A549 (cell line): Measurements from ENCODE around the gene ITGB8. TPM values are rescaled to one million over a fixed set of nuclear protein-coding genes. Genes with fewer than 3 reads are reported as not detected.

ENCODE experiments used
- ATAC-seq, 2 experiments: fragments of 200-7000 bp in 1 of 2; fragments of >200 bp in 1 of 2; cut with Nextera tagmentation in 1 of 2; cut with Tn5 transposase in 1 of 2; 3 replicates each; pipeline versions ENCODE4 v1.8.0 to v1.9.1; 2018 to 2020; ENCODE audit warnings: mild to moderate bottlenecking in 1 of 2, moderate library complexity in 1 of 2
- CTCF ChIA-PET: fragments of 300-600 bp; sonication (Branson Sonifier 250); formaldehyde crosslinking; extraction: SDS; loops from one replicate; lab custom pipeline; 2021; ENCODE audit warnings: antibody characterized with exemption, inconsistent platforms; lab: Yijun Ruan, JAX
- POLR2A ChIA-PET: fragments of 350-600 bp; formaldehyde crosslinking; extraction: SDS; loops from one replicate; lab custom pipeline; 2021; ENCODE audit warnings: antibody characterized with exemption, inconsistent platforms; lab: Yijun Ruan, JAX
- DNase-seq, 2 experiments: peaks; one replicate each; pipeline versions ENCODE4 v3.0.0 to v3.0.0-alpha.2; 2011 to 2016; ENCODE audit warnings: low read depth in 1 of 2, low spot score in 1 of 2
- FAIRE-seq: peaks from 2 replicates; lab custom pipeline; 2011; peaks lifted over from hg19 to GRCh38; lab: Jason Lieb, UNC
- H3K27ac ChIP-seq, 2 experiments: fragments of >200 bp; sonication (Bioruptor Twin); formaldehyde crosslinking; 3 replicates each; pipeline ENCODE4 v1.5.1; 2016 to 2017
- H3K4me1 ChIP-seq: fragments of >200 bp; sonication (Bioruptor Twin); formaldehyde crosslinking; 3 replicates; pipeline ENCODE4 v1.6.1; 2016
- H3K4me2 ChIP-seq: fragments of >200 bp; sonication (Bioruptor Twin); formaldehyde crosslinking; 3 replicates; pipeline ENCODE4 v1.6.1; 2016
- H3K4me3 ChIP-seq: fragments of >200 bp; sonication (Bioruptor Twin); formaldehyde crosslinking; 3 replicates; pipeline ENCODE4 v1.5.1; 2016
- H3K9me3 ChIP-seq: fragments of >200 bp; sonication (Bioruptor Twin); formaldehyde crosslinking; 3 replicates; pipeline ENCODE4 v1.6.1; 2016
- CEBPB ChIP-seq, 2 experiments: fragments of >200 bp in 1 of 2; sonication (Bioruptor Twin) in 1 of 2; formaldehyde crosslinking in 1 of 2; IDR thresholded peaks; 2 replicates each; pipeline ENCODE4 v1.6.1; 2012 to 2016
- CHD4 ChIP-seq: fragments of 200-600 bp; sonication (generic); IDR thresholded peaks from 2 replicates; pipeline ENCODE4 v1.6.1; 2016; ENCODE audit warnings: antibody characterized with exemption, mild to moderate bottlenecking, borderline replicate concordance
- CTCF ChIP-seq: fragments of >200 bp; sonication (Bioruptor Twin); formaldehyde crosslinking; IDR thresholded peaks from 3 replicates; pipeline ENCODE4 v1.5.1; 2016
- EHF ChIP-seq: fragments of 250-450 bp; sonication (Bioruptor Pico); IDR thresholded peaks from 2 replicates; pipeline ENCODE4 v1.5.0; 2020; ENCODE audit warnings: mild to moderate bottlenecking
- EP300 ChIP-seq, 2 experiments: fragments of >200 bp; sonication (Bioruptor Twin); formaldehyde crosslinking; IDR thresholded peaks; 2 replicates in 1 of 2; 3 replicates in 1 of 2; pipeline ENCODE4 v1.6.1; 2016 to 2017
- FOSB ChIP-seq: fragments of 250-450 bp; sonication (Bioruptor Pico); IDR thresholded peaks from 2 replicates; pipeline ENCODE4 v1.5.0; 2020; ENCODE audit warnings: mild to moderate bottlenecking, moderate library complexity
- HMGXB4 ChIP-seq: fragments of 250-450 bp; sonication (Bioruptor Pico); IDR thresholded peaks from 2 replicates; pipeline ENCODE4 v1.5.0; 2021; ENCODE audit warnings: mild to moderate bottlenecking, moderate library complexity, borderline replicate concordance
- HOXB5 ChIP-seq: fragments of 250-450 bp; sonication (Bioruptor Pico); IDR thresholded peaks from 2 replicates; pipeline ENCODE4 v1.5.0; 2020; ENCODE audit warnings: mild to moderate bottlenecking, moderate library complexity
- JUN ChIP-seq, 2 experiments: fragments of >200 bp; sonication (Bioruptor Twin); formaldehyde crosslinking; IDR thresholded peaks; 2 replicates in 1 of 2; 3 replicates in 1 of 2; pipeline ENCODE4 v1.6.1; 2016 to 2017
- KDM5A ChIP-seq: fragments of 200-600 bp; sonication (generic); IDR thresholded peaks from 2 replicates; pipeline ENCODE4 v1.6.1; 2016; ENCODE audit warnings: antibody characterized with exemption, mild to moderate bottlenecking
- MYC ChIP-seq: IDR thresholded peaks from 2 replicates; pipeline ENCODE4 v1.6.1; 2012; ENCODE audit warnings: mild to moderate bottlenecking, inconsistent platforms, low read length, improper control_type of control experiment, borderline replicate concordance
- NFE2L2 ChIP-seq: fragments of 150-350 bp; conservative IDR thresholded peaks from 2 replicates; pipeline ENCODE4 v1.6.1; 2014; ENCODE audit warnings: low read length
- NPAS2 ChIP-seq: fragments of 250-450 bp; sonication (Bioruptor Pico); IDR thresholded peaks from 2 replicates; pipeline ENCODE4 v1.8.0; 2022; ENCODE audit warnings: mild to moderate bottlenecking, moderate library complexity, borderline replicate concordance
- POLR2AphosphoS2 ChIP-seq: conservative IDR thresholded peaks from 2 replicates; pipeline ENCODE4 v1.6.1; 2012; ENCODE audit warnings: low read length, improper control_type of control experiment, inconsistent platforms
- RAD21 ChIP-seq, 2 experiments: fragments of >200 bp in 1 of 2; sonication (Bioruptor Twin) in 1 of 2; formaldehyde crosslinking in 1 of 2; IDR thresholded peaks in 1 of 2; conservative IDR thresholded peaks in 1 of 2; 2 replicates in 1 of 2; 3 replicates in 1 of 2; pipeline ENCODE4 v1.6.1; 2012 to 2018; ENCODE audit warnings: inconsistent platforms in 1 of 2
- RARB ChIP-seq: fragments of 250-450 bp; sonication (Bioruptor Pico); IDR thresholded peaks from 2 replicates; pipeline ENCODE4 v1.8.0; 2021; ENCODE audit warnings: mild to moderate bottlenecking, moderate library complexity
- RNF2 ChIP-seq: fragments of 200-600 bp; sonication (generic); IDR thresholded peaks from 2 replicates; pipeline ENCODE4 v1.6.1; 2016; ENCODE audit warnings: low read depth, mild to moderate bottlenecking, antibody characterized with exemption, moderate library complexity, borderline replicate concordance
- TP53 ChIP-seq: fragments of 250-450 bp; sonication (Bioruptor Pico); IDR thresholded peaks from 2 replicates; pipeline ENCODE4 v1.5.0; 2021; ENCODE audit warnings: mild to moderate bottlenecking, moderate library complexity
- ZC3H11A ChIP-seq: fragments of 450-650 bp; IDR thresholded peaks from 2 replicates; pipeline ENCODE4 v1.6.1; 2014; ENCODE audit warnings: antibody characterized with exemption, mild to moderate bottlenecking
- WGBS: methylation state at CpG from one replicate; pipeline ENCODE4 v1.1.6; 2017; ENCODE audit errors: missing lambda C conversion rate; 5-methylcytosine and 5-hydroxymethylcytosine counted together
- polyA plus RNA-seq, 4 experiments: library from polyadenylated mRNA; depleted of rRNA in 3 of 4; stranded (reverse); fragments of >200 nt; fragmentation: RNase III in 1 of 4; extraction: RNeasy Plus Mini Kit Qiagen cat#74134 plus additional on column Dnase treatment in 1 of 4; gene quantifications; 2 replicates in 3 of 4; 3 replicates in 1 of 4; pipeline ENCODE4 v1.2.3, GENCODE V29; 2011 to 2017
- TF ChIP-seq, protein P1 (sequence below): IDR thresholded peaks from 2 replicates; pipeline ENCODE4 v1.6.1; 2012
- TF ChIP-seq, protein P2 (sequence below): fragments of 250-450 bp; sonication (Bioruptor Pico); IDR thresholded peaks from 2 replicates; pipeline ENCODE4 v1.5.0; 2020; ENCODE audit warnings: low read depth, mild to moderate bottlenecking, moderate library complexity
- TF ChIP-seq, protein P3 (sequence below): fragments of >200 bp; sonication (Bioruptor Twin); formaldehyde crosslinking; IDR thresholded peaks from 2 replicates; pipeline ENCODE4 v1.6.1; 2016

The ITGB8 gene
- polyA plus RNA-seq, 2 of the 4 experiments (the other 2 are of a cell fraction): 0.39 to 0.67 TPM

DNA sequence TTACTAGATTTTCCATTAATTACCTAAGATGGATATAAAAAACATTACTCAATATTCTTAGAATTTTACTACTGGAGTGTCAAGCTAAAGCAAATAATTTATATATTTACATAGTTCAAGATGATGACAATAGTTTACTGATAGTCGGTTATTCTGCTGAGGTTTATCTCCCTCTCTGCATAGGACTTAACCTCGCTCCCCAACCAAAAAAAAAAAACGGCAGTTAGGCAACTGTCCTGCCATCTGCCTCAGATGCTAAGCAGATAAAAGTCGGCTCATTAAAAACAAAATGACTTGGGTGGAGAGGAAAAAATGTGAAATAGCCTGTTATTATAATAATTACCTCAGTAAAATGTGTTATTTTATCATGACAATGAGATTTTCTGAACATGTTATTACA is 14.0 kb upstream of the ITGB8 start:
- no peak overlapping the region for H3K4me2 ChIP-seq
- TF ChIP-seq, protein P1, sequence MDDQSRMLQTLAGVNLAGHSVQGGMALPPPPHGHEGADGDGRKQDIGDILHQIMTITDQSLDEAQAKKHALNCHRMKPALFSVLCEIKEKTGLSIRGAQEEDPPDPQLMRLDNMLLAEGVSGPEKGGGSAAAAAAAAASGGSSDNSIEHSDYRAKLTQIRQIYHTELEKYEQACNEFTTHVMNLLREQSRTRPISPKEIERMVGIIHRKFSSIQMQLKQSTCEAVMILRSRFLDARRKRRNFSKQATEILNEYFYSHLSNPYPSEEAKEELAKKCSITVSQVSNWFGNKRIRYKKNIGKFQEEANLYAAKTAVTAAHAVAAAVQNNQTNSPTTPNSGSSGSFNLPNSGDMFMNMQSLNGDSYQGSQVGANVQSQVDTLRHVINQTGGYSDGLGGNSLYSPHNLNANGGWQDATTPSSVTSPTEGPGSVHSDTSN: no peak
- no peak for TF ChIP-seq CHD4
- no peak for TF ChIP-seq NPAS2 (CRISPR knock-in tag)
- TF ChIP-seq HOXB5 (CRISPR knock-in tag): no peak
- TF ChIP-seq, protein P2, sequence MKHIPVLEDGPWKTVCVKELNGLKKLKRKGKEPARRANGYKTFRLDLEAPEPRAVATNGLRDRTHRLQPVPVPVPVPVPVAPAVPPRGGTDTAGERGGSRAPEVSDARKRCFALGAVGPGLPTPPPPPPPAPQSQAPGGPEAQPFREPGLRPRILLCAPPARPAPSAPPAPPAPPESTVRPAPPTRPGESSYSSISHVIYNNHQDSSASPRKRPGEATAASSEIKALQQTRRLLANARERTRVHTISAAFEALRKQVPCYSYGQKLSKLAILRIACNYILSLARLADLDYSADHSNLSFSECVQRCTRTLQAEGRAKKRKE (CRISPR knock-in tag): no peak
- TF ChIP-seq RNF2: no peak
- TF ChIP-seq FOSB (CRISPR knock-in tag): no peak
- TF ChIP-seq TP53 (CRISPR knock-in tag): no peak
- TF ChIP-seq ZC3H11A: no peak
- TF ChIP-seq RARB (CRISPR knock-in tag): no peak
- no peak for TF ChIP-seq JUN (IDR thresholded peaks at IDR 0.05)
- TF ChIP-seq MYC: no peak
- no peak for TF ChIP-seq EP300 (IDR thresholded peaks at IDR 0.05)
- TF ChIP-seq CEBPB (IDR thresholded peaks at IDR 0.05): no peak
- TF ChIP-seq, protein P3, sequence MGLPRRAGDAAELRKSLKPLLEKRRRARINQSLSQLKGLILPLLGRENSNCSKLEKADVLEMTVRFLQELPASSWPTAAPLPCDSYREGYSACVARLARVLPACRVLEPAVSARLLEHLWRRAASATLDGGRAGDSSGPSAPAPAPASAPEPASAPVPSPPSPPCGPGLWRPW: no peak
- no peak for TF ChIP-seq KDM5A
- TF ChIP-seq CTCF: no peak
- TF ChIP-seq NFE2L2: no peak
- no peak for TF ChIP-seq HMGXB4 (CRISPR knock-in tag)
- TF ChIP-seq, all 56 proteins: peak for 0
- DNase-seq: no peak
- H3K27ac ChIP-seq: no peak overlapping the region
- FAIRE-seq: no peak
- H3K9me3 ChIP-seq: no peaks in the 10 kb centered on the region
- CTCF ChIA-PET: interaction anchor here (0.6 to 2.9 kb wide), 4 partner anchors 144 to 569 kb away, joined by 3 to 9 read pairs (median 4); no protein-coding TSS in a partner anchor
- POLR2A ChIA-PET: no interaction called here
- WGBS: 56% methylated on average over 4 of the region's 4 CpGs
- no peak overlapping the region for H3K4me3 ChIP-seq
- H3K4me1 ChIP-seq: no peaks in the 10 kb centered on the region
- no peak for ATAC-seq

GRCh38 chr7:20317413-20317812 is 13.3 kb upstream of the ITGB8 start:
- Histone ChIP-seq H3K4me3 (no peak overlapping the region), H3K4me2 (no peak overlapping the region), H3K9me3 (no peaks in the 10 kb centered on the region), H3K27ac (no peak overlapping the region), H3K4me1 (no peaks in the 10 kb centered on the region)
- FAIRE-seq (no peak), ATAC-seq (no peak), DNase-seq (no peak)
- ChIA-PET POLR2A (no interaction called here), CTCF (interaction anchor here (1.7 kb wide), 1 partner anchor 281 kb away, joined by 4 read pairs; no protein-coding TSS in a partner anchor)
- TF ChIP-seq POLR2AphosphoS2 (no peak), RAD21 (conservative IDR thresholded peaks at IDR 0.05 in 1 of 2, IDR thresholded peaks at IDR 0.05 in 1 of 2) (no peak), HMGXB4 (CRISPR knock-in tag) (no peak), EP300 (IDR thresholded peaks at IDR 0.05) (no peak), EHF (CRISPR knock-in tag) (no peak)
- TF ChIP-seq, protein P1: no peak
